Middle frontal gyrus (tissue), 1 donor: ENCODE data around the gene GSC2.
"Not testable (repeated sequence)": the region's sequence is repeated elsewhere in the genome, so short reads cannot be mapped to it uniquely, and the experiment has no call there.

Experiments used
- DNase-seq: peaks from one replicate; pipeline ENCODE4 v3.0.0-alpha.2; 2015; ENCODE audit warnings: low spot score; ENCODE audit errors: extremely low spot score

Gene GSC2

DNA sequence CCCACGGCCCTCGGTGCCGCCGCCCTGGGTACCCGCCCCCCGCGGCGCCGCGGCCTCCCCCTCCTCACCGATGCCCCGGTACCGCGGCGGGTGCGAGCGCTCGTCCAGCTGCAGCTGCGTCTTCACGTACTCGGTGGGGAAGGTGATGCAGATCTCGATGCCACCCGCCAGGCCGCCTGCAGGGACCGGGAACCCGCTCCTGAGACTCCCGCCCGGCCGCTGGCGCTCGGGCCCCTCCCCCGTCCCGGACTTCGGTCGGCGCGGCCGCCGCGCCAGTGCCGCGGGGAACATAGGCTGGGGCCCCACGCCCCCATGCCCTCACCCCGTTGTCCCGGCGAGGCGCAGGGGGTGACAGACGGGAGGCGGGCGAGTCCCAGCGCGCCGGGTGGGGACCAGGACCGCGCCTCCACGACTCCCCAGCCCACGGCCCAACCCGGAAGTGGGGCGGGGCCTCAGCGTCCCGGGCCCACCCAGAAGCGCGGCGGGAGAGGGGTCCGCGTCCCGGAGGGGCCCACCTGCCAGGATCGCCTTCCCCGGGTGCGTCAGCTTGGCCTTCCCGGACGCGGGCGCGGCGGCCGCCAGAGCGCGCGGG lies 28.1 kb upstream of the GSC2 start:
- DNase-seq, result no peak

DNA sequence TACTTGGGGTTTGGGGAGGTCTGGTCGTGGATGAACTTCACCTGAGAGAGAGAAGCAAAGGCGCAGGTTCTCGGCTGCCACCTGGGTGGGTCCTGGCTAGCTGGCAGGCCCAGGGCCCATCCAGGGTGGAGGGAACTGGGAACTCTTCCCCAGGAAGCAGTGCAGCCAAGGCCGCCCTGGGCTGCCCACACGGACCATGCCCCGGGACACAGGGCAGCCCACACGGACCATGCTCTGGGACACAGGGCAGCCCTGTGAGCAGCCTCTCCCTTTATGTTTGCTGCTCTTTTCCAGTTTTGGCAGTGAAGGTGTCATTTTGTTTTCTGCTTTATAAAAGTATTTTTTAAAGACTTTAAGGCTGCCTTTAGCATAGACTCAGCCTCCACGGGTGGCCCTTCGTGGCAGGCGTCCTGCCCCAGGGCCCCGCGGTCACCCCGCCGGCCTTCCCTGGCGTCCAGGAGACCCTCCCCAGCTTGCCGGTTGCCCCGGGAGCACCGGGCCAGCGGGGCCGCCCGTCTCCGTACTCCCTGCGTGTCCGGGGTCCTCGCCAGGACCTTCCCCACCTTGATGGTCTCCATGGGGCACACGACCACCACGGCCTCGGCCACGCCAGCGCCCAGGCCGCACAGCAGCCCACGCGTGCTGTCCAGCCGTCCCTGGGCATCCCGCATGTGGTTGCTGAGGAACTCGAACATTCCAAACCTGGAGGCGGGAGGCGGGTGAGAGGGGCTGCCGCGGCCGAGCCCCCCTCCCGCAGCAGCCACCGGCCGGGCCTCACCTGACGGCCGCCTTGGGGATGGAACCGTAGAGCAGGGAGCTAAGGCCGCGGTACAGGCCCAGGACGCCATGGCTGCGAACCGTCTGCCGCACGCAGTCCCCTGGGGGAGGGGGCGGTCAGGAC lies 27.3 kb upstream of the GSC2 start:
- DNase-seq, result no peak

DNA sequence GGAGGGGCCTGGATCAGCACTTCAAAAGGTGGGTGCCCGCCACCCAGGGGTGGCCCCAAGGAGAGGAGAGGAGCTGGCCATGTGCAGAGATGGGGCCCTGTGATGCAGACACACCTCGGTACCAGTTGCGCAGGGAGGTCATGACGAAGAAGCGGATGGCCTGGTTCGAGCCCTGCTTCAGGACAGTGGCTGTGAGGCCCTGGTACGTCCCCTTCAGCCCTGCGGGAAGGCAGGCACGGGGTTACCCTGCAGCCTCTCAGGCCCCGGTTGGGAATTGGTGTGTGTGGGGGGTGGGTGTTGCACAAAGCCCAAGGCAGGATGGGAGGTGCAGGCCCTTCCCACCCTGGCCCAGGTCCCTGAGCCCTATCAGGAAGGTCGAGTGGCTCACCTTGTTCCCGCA lies 26.6 kb upstream of the GSC2 start:
- DNase-seq, result no peak

DNA sequence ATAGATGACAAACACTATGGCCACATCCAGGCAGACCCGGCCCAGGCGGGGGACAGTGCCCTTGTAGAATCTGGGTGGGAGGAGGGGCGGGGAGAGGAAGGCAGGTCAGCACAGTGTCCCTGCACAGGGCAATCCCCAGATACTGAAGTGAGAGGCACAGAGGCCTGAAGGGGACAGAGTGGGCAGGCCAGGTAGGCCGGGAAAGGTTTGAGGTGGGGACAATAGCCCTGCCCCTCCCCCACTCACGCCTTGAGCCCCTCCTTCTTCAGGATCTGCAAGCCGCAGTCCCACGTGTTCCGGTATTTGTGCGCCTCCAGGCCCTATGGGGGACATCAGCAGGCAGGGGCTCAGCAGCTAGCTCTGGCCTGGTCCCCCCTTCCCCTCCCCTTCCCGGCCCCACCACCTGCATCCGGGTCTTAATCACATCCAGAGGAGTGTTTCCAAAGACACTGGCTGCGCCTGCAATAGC lies 26.1 kb upstream of the GSC2 start:
- no peak for DNase-seq

DNA sequence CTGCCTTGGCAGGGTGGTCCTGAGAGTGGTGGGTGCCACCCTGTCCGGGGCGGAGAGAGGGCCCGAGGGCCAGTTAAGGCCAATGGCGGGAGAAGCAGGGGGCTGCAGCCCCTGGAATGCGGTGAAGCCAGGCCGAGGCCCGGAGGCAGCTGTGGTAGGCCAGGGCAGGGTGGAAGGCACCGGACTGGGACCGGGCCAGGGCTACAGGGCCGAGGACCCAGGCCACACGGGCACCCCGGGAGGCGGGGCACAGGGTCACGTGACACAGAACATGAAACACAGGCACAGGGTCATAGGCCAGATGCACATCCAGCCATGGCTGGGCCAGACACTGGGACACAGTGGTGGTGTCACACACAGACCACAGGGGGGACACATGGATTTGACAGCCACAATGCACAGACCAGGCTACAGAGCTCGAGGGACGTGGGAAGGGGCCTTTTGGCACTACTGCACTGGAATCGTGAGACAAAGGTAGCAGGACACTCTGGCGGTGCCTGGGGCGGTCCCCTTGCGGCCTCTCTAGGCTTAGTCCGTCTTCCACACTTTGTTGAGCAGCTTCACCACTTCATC lies 25.6 kb upstream of the GSC2 start:
- no peak for DNase-seq

DNA sequence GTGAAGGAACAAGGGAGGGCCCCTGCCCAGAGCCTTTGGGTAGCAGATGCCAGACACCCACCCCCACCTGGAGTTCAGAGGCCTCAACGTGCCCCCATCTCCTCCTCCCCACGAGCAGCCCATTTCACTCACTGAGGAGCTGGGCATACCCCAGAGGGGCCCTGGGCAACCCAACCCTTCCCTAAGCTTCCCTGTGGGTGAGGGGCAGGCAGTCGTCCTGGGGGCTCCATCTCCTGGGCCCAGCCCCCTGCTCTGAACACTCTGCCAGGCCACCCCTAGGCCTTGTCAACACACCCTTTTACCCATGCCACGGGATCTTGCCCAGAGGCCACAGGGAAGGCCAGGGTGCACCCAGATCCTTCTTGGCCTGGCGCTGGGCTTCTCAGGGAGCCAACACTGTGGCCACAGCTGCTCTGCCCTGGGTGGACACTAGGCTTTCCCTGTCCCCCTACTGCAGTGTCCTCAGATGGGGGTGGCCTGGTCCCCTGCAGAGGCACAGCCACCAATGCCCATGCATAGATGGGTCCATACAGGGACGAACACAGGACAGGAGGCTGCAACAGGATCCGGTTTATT lies 25.0 kb upstream of the GSC2 start:
- DNase-seq, result no peak

DNA sequence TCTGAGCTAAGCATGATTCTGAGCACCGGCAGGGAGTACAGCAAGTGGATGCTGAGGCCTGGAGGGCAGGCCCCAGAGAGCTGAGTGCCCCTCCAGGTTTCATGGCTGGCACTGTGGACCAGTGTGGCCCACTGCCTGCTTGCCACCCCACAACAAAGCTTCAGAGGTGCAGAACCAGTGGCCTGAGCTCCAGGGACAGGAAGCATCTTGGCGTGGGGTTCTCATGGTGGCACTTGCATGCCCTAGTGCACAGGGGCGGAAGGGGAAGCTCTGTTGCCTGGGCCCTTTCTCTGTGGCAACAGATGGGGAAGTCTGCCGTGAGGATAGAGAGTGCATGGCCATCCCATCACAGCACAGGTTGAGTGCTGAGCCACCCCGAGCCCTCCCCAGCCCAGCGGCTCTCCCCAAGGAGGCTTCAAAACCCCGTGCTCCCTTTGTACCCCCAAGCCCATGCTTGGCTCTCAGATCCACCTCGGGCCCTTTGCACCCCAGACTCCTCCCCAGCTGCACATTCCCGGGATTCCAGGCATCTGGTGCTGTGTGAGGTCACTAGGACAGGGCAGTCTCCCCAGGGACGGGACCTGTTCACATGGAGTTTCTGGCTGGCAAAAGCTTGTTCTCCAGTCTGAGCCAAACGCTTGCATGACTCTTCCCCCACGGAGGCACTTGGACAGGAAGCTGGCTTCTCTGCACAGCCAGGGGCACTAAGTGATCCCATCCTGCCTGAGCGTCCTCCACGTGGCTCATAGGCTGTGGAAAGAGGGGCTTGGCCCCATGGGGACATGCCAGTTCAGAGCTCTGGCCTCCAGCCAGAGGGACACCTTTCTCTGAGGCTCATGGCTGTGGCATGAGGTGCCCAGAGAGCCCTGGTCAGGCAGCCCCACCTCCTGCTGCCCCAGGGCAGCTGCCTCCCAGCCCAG lies 24.3 kb upstream of the GSC2 start:
- DNase-seq, result no peak

DNA sequence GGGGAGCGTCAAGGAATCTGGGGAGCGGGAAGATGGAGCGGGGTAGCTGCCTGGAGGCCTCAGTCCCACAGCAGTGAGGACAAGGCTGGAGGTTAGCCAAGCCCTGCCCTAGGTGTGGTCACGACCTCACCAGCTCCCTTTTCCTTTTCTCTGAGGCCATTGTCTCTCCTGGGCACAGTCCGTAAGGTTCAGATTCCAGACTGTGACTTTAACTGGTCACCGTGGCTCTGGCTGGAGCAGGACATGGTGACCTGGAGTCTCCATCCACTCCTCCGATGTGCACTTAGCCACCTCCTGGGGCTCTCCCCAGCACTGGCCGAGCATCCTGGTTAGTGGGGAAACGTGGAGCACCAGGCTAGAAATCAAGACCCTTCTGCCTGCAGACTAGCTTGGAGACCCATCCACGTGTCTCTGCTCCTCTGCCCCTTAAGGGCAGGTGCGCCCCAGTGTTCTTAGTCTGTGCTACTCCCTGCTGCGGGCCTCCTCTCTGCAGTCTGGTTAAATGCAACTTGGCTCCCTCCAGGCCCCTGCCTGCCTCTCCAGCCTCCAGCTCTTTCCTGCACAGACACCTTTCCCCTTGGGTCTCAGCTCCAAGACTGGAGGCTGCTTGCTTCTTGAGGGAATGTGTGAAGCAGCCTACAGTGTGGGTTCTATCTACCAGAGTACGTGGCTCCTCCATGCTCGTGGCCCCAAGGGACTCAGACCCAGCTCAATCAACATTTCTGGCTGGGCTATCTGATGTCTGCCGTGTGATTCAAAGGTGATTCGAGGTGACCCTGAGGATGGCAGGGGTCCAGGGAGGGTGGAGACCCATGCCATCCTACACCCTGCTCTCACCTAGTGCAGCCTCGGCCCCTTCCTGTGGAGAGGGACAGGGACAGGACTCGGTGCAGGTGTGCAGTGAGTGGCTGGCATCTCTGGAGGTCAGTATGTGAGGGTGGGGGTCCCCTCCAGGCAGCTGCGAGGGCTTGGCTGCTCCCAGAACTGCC lies 23.2 kb upstream of the GSC2 start:
- DNase-seq, result no peak

DNA sequence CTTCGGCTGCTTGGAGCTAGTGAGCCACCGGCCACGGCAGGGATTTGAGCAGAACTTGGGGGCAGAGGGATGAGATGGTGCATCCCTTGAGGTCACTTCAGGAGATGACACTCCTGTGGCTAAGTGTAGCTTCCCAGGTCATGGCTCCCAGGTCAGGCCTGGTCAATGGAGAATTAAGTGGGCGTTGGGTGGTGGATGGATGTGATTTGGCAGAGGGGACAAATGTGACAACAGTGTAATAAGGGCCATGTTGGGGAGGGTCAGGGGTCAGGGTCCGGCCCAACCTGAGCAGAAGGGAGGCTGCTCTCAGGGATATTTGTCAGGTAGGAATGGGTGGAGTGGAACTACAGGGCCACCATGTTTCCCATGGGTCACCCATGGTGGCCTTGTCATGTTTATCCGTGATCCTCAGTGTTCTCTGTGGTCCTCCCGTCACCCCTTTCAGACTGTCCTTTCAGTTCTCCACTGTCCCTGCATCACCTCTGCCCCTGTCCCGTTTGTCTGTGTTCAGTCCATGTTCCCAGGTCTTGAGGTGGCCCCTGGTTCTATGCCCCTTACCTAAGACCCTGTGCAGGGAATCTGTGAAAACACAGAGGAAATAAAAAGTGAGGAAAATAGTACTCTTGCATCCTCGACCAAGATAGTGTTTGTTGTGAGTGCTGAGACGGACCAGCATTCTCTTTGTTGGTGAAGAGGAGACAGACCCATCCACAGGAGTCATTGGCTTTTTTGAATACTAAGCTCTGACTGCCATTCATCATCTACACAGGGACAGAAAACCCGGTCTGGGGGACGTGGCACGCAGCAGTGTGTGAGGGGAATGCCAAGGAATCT lies 22.3 kb upstream of the GSC2 start:
- DNase-seq, result no peak

DNA sequence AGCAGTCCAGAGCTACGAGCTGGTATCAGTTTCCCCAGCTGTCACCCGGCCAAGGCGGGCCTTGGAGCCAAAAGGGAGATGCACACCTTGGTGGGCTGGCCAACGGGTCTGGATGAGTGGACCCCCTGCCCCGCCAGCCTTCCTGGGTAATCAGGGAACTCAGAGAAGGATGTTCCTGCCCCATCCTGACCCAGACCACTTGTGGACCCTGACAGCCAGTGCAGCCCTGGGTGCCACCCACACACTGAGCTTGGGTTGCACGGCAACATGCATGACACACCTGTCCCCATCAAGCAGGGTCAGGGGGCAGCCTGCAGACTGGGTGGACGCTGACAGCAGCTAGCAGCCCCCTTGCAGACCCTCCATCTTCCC lies 19.8 kb upstream of the GSC2 start:
- DNase-seq, result no peak

DNA sequence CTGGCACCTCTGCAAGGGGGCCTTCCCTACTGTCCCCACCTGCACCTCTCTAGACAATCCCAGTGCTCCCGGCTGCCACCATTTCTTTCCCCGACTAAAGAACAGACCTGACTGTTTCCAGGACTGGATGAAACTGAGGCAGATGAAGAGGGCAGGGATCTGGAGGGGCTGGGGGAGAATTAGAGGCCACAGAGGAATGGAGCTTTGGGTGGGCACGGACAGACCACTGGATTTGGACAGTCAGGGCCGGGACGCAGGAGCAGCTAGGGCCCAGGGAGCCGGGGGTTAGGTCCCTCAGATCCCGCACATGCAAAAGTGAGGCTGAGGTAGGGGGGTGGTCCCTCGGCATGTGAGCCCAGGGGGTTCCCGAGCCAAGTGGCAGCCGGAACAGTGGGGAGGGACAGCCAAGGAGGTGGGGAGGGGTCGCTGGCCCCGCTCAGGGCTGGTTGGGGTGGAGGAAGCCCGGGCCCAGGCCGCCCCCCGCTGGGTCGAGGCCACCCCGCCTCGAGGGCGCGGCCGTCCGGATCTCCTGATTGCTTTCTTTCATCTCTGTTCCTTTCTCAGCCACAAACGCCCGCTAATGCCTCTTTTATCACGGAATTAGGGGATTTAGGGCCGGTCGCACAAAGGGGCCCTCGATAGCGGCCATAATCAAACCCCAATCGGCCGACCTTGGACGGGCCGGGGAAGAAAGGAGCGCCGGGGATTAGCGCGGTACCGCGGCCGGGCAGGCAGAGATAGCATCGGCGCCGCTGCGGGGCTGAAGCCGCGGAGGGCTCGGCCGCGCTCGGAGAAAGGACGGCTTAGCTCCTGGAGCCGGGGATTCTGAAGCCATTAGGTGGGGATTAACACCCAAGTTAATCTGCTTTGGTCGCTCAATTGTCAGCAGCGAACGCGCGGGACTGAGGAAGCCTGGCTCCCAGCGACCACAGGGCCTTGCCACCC lies 19.2 kb upstream of the GSC2 start:
- DNase-seq, result no peak

DNA sequence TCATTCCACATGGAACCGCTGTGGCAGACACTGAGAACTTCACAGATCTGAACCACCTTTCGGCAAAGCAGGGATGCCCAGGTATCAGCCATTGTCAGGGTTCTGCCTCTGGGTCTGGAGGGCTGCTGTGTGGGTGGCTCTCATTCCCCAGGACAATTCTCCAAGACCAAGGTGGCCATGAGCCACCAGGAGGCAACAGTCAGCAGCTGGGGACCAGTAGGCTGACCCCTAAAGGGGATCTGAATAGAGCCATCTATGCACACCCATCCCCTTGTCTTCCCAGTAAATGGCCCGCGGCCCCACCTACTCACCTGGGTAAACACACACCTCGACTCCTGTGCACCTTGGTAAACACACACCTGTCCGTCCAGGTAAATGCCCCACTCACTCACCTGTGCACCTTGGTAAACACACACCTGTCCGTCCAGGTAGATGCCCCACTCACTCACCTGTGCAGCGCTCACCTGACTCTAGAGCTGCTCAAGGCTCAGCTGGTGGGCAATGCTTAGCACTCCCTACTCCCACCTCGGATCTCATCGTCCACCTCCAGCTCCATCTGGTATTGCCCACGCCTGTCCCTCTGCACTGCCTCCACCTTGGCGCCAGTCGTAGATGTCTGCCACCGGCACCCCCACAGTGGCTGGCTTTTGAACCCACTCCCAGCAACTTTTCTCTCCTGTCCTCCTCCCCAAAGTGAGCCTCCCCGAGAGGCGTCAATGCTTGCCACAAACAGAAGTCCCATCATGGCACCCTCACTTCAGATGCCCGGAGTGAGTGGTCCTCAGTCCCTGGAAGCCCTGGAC lies 18.2 kb upstream of the GSC2 start:
- no peak for DNase-seq

DNA sequence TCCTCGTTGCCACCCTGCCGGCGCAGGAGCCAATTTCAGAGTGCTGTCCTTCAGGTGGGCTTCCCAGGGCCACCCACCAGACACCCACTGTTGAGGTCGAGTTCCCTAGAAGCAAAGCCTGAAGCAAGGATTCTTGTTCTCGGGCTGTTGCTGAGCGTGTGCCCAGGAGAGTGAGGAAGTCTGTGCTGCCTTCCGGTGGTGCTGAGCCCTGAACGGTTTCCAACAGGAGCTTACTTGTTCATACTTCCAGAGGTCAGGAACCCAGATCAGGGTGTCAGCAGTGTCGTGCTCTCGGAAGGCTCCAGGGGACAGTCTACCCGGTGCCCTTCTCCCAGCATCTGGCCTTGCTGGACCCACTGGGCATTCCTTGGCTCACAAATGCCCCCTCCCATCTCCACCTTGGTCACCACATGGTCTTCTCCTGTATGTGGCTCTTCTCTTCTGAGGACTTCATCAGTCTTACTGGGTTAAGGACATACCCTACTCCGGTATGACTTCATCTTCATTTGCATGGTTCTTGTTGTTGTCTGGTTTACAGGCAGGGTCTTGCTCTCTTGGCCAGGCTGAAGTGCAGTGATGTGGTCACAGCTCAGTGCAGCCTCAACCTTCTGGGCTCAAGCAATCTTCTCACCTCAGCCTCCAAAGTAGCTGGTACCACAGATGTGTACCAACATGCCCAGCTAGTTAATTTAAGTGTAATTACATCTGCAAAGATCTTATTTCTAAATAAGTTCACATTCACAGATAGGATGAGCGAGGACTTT lies 17.2 kb upstream of the GSC2 start:
- no peak for DNase-seq

DNA sequence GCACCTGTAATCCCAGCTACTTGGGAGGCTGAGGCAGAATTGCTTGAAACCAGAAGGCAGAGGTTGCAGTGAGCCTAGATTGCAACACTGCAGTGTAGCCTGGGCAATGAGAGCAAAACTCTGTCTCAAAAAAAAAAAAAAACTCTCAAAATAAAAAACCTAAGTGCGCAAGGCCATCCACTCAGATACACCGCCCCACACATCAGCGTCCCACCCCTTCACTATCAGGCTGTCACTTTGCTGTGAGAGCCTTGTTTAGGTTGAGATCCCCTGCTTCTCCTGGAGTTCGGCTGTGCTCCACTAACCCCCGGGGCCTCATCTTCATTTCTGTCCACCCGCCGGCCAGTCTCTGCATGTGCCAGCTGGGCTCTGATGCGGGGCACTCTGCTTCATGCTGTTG lies 16.3 kb upstream of the GSC2 start:
- DNase-seq, result no peak

DNA sequence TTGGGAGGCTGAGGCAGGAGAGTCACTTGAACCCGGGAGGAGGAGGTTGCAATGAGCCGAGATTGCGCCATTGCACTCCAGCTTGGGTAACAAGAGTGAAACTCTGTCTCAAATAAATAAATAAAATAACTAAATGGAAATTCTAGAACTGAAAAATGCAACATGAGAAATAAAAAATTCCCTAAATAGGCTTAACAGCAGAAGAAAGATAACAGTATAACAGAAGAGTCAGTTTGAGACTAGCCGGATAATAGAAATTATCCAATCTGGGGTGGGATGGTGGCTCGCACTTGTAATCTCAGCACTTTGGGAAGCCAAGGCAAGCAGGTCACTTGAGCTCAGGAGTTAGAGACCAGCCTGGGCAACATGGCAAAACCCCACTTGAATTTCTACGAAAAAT lies 14.3 kb upstream of the GSC2 start:
- DNase-seq, result no peak

DNA sequence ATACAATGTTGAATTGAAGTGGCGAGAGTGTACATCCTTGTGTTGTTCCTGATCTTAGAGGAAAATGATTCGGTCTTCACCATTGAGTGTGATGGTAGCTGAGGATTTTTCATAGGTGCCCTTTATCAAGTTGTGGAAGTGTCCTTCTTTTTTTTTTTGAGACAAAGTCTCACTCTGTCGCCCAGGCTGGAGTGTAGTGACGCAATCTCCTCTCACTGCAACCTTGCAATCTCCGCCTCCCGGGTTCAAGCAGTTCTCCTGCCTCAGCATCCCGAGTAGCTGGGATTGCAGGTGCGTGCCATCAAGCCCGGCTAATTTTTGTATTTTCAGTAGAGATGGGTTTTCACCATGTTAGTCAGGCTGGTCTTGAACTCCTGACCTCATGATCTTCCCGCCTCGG lies 8.6 kb upstream of the GSC2 start:
- not testable (repeated sequence) for DNase-seq
